Measurements from ENCODE around the gene CBLIF. TPM values are rescaled to one million over a fixed set of nuclear protein-coding genes. Genes with fewer than 3 reads are reported as not detected.
"Not testable (repeated sequence)": the region's sequence is repeated elsewhere in the genome, so short reads cannot be mapped to it uniquely, and the experiment has no call there.

The CBLIF gene
- total RNA-seq, 1 experiment from 2014 or later = not detected

GRCh38 chr11:59785818-59786217 is 59.5 kb downstream of the CBLIF start:
- Histone ChIP-seq H3K4me3 (ENCODE audit: low read length) (no peak overlapping the region), H2AFZ (ENCODE audit: low read length) (no peak overlapping the region), H3K27me3 (ENCODE audit: low read length) (no peaks in the 10 kb centered on the region), H3K27ac (ENCODE audit: low read length) (no peak overlapping the region), H3K9ac (ENCODE audit: low read length) (no peak overlapping the region), H4K20me1 (ENCODE audit: insufficient read depth, low read depth, low read length) (no peaks in the 10 kb centered on the region), H3K36me3 (ENCODE audit: insufficient read depth, low read length) (no peaks in the 10 kb centered on the region), H3K9me2 (replicated peaks; ENCODE audit: insufficient read depth, low read length) (no peaks in the 10 kb centered on the region), H3K79me2 (ENCODE audit: low read length) (no peaks in the 10 kb centered on the region), H3K9me3 (ENCODE audit: low read length) (no peaks in the 10 kb centered on the region), H3K4me2 (ENCODE audit: low read depth, low read length, poor library complexity, severe bottlenecking) (no peak overlapping the region), H3K4me1 (ENCODE audit: low read length) (no peaks in the 10 kb centered on the region)
- DNase-seq = no peak

GRCh38 chr11:59784441-59784840 is 60.9 kb downstream of the CBLIF start:
- H3K27me3 ChIP-seq (ENCODE audit: low read length); H3K4me1 ChIP-seq (ENCODE audit: low read length); H3K27ac ChIP-seq (ENCODE audit: low read length); H3K4me2 ChIP-seq (ENCODE audit: low read depth, low read length, poor library complexity, severe bottlenecking); H3K9me2 ChIP-seq (replicated peaks; ENCODE audit: insufficient read depth, low read length); H3K4me3 ChIP-seq (ENCODE audit: low read length); H2AFZ ChIP-seq (ENCODE audit: low read length); H3K79me2 ChIP-seq (ENCODE audit: low read length); H3K36me3 ChIP-seq (ENCODE audit: insufficient read depth, low read length); H3K9me3 ChIP-seq (ENCODE audit: low read length); H4K20me1 ChIP-seq (ENCODE audit: insufficient read depth, low read depth, low read length); DNase-seq; H3K9ac ChIP-seq (ENCODE audit: low read length): not testable (repeated sequence)

DNA sequence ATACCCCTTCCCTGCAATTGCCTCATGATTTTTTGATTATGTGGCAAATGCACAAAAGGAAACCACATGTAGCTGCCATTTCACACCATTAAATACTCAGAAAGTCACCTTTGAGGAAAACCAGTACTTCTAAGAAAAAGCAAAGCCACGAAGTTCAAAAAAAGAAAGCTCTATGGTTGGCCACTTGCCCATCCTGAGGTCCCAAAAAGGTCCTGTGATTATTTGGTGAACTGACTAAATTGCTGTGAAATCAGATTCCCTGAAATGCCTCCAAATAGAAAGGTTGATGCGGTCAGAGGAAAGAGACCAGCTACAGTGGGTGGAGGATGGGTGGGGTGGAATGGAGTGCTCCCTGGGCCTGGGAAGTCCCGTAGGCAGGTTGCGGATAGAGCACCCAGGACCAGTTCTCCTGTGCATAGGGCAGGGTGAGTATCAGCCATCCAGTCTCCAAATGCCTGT is 61.6 kb downstream of the CBLIF start:
- Histone ChIP-seq H3K4me2 (ENCODE audit: low read depth, low read length, poor library complexity, severe bottlenecking) (no peak overlapping the region), H2AFZ (ENCODE audit: low read length) (no peak overlapping the region), H3K79me2 (ENCODE audit: low read length) (no peaks in the 10 kb centered on the region), H3K36me3 (ENCODE audit: insufficient read depth, low read length) (no peaks in the 10 kb centered on the region), H3K27me3 (ENCODE audit: low read length) (no peaks in the 10 kb centered on the region), H4K20me1 (ENCODE audit: insufficient read depth, low read depth, low read length) (no peaks in the 10 kb centered on the region), H3K9ac (ENCODE audit: low read length) (no peak overlapping the region), H3K4me1 (ENCODE audit: low read length) (no peaks in the 10 kb centered on the region), H3K4me3 (ENCODE audit: low read length) (no peak overlapping the region), H3K9me2 (replicated peaks; ENCODE audit: insufficient read depth, low read length) (no peaks in the 10 kb centered on the region), H3K27ac (ENCODE audit: low read length) (no peak overlapping the region), H3K9me3 (ENCODE audit: low read length) (no peaks in the 10 kb centered on the region)
- no peak for DNase-seq

- H3K4me2 ChIP-seq (ENCODE audit: low read depth, low read length, poor library complexity, severe bottlenecking) = no peak overlapping the region
- no peaks in the 10 kb centered on the region for H3K79me2 ChIP-seq (ENCODE audit: low read length)
- H3K27ac ChIP-seq (ENCODE audit: low read length) = no peak overlapping the region
- H2AFZ ChIP-seq (ENCODE audit: low read length) = no peak overlapping the region
- no peaks in the 10 kb centered on the region for H3K9me2 ChIP-seq (replicated peaks; ENCODE audit: insufficient read depth, low read length)
- H3K27me3 ChIP-seq (ENCODE audit: low read length) = no peaks in the 10 kb centered on the region
- H3K36me3 ChIP-seq (ENCODE audit: insufficient read depth, low read length) = no peaks in the 10 kb centered on the region
- H3K9ac ChIP-seq (ENCODE audit: low read length) = no peak overlapping the region
- DNase-seq = no peak
- no peaks in the 10 kb centered on the region for H3K9me3 ChIP-seq (ENCODE audit: low read length)
- no peaks in the 10 kb centered on the region for H3K4me1 ChIP-seq (ENCODE audit: low read length)
- no peaks in the 10 kb centered on the region for H4K20me1 ChIP-seq (ENCODE audit: insufficient read depth, low read depth, low read length)
- no peak overlapping the region for H3K4me3 ChIP-seq (ENCODE audit: low read length)
Measured at GRCh38 chr11:59782080-59782479, 63.2 kb downstream of the CBLIF start.

DNA sequence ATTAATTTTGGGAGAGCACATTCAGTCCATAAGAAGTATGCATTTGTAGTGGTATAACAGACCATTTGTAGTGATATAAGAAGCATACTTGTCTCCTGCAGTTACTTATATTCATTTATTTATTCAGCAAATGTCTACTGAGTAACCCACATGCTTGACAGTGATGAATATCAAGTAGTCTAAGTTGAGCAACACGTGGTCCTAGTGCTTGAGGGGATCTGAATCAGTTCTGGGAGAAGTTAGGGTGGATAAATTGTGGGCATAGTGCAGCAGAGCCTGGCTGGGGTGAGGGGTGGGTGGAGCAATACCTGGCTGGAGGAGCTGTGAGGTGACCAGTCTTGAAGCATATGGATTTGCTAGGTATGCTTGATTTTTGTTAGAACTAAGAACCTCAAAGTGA is 65.8 kb downstream of the CBLIF start:
- Histone ChIP-seq H3K4me3 (ENCODE audit: low read length) (no peak overlapping the region), H3K79me2 (ENCODE audit: low read length) (no peaks in the 10 kb centered on the region), H3K9me2 (replicated peaks; ENCODE audit: insufficient read depth, low read length) (no peaks in the 10 kb centered on the region), H3K27ac (ENCODE audit: low read length) (no peak overlapping the region), H3K27me3 (ENCODE audit: low read length) (no peaks in the 10 kb centered on the region), H2AFZ (ENCODE audit: low read length) (no peak overlapping the region), H3K9me3 (ENCODE audit: low read length) (no peaks in the 10 kb centered on the region), H3K4me1 (ENCODE audit: low read length) (no peaks in the 10 kb centered on the region), H3K4me2 (ENCODE audit: low read depth, low read length, poor library complexity, severe bottlenecking) (no peak overlapping the region), H3K9ac (ENCODE audit: low read length) (no peak overlapping the region), H3K36me3 (ENCODE audit: insufficient read depth, low read length) (no peaks in the 10 kb centered on the region), H4K20me1 (ENCODE audit: insufficient read depth, low read depth, low read length) (no peaks in the 10 kb centered on the region)
- DNase-seq = no peak

Other genes with a start within 250 kb of the CBLIF start
- 17.2 and 29.7 TPM in 2 replicates for gene OSBP, start 229.7 kb downstream of the CBLIF start, total RNA-seq (2014; rRNA removed; shearing (Covaris generic); ENCODE audit: low replicate concordance)
- gene PATL1, start 176.5 kb downstream of the CBLIF start, total RNA-seq (2014; rRNA removed; shearing (Covaris generic); ENCODE audit: low replicate concordance) = 14.2 and 31.9 TPM in 2 replicates
- not detected in 2 replicates for gene OR10V1, start 131.7 kb downstream of the CBLIF start, total RNA-seq (2014; rRNA removed; shearing (Covaris generic); ENCODE audit: low replicate concordance)
- gene STX3, start 90.1 kb downstream of the CBLIF start, total RNA-seq (2014; rRNA removed; shearing (Covaris generic); ENCODE audit: low replicate concordance) = 7.9 and 14.6 TPM in 2 replicates
- gene MRPL16, start 34.7 kb downstream of the CBLIF start, total RNA-seq (2014; rRNA removed; shearing (Covaris generic); ENCODE audit: low replicate concordance) = 70.1 and 81.6 TPM in 2 replicates
- not detected in 2 replicates for gene TCN1, start 21.0 kb upstream of the CBLIF start, total RNA-seq (2014; rRNA removed; shearing (Covaris generic); ENCODE audit: low replicate concordance)
- gene OOSP3, start 33.3 kb upstream of the CBLIF start, total RNA-seq (2014; rRNA removed; shearing (Covaris generic); ENCODE audit: low replicate concordance) = not detected in 2 replicates
- not detected in 2 replicates for gene OOSP1, start 92.9 kb upstream of the CBLIF start, total RNA-seq (2014; rRNA removed; shearing (Covaris generic); ENCODE audit: low replicate concordance)
- gene OOSP4A, start 118.5 kb upstream of the CBLIF start, total RNA-seq (2014; rRNA removed; shearing (Covaris generic); ENCODE audit: low replicate concordance) = not detected in 2 replicates
- not detected in 2 replicates for gene OOSP4B, start 171.7 kb upstream of the CBLIF start, total RNA-seq (2014; rRNA removed; shearing (Covaris generic); ENCODE audit: low replicate concordance)
- not detected in 2 replicates for gene OOSP2, start 194.9 kb upstream of the CBLIF start, total RNA-seq (2014; rRNA removed; shearing (Covaris generic); ENCODE audit: low replicate concordance)
- not detected in 2 replicates for gene MS4A3, start 211.2 kb upstream of the CBLIF start, total RNA-seq (2014; rRNA removed; shearing (Covaris generic); ENCODE audit: low replicate concordance)
- not detected in 2 replicates for gene MS4A2, start 243.2 kb upstream of the CBLIF start, total RNA-seq (2014; rRNA removed; shearing (Covaris generic); ENCODE audit: low replicate concordance)

All from Karpas-422 (cell line).